ENCODE results near the gene ARMC5.
"Not testable (repeated sequence)": the region's sequence is repeated elsewhere in the genome, so short reads cannot be mapped to it uniquely, and the experiment has no call there.

Gene ARMC5

GRCh38 chr16:31436221-31437045 lies 22.9 kb upstream of the ARMC5 start:
- DNase-seq: no peak

DNA sequence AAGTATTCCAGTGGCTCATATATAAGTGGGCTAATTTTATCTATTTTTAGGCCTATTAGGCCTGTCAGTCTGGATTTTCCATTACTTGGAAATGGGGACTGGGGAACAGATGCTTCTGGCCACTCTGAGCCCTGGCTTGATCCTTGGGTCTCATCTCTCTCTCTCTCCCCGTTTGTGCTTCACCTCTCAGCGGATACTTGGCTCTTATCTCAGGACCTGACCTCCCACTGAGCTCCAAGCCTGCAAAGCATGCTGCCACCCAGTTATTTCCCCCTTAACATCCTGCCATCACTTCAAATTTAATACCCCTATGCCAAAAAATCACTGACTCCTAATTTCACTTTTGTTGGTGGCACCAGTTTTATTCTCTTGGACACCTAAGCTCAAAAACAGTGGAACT lies 20.9 kb upstream of the ARMC5 start:
- no peak for DNase-seq

- not testable (repeated sequence) for DNase-seq
These were observed 20.3 kb upstream of the ARMC5 start for GRCh38 chr16:31439023-31439422.

DNA sequence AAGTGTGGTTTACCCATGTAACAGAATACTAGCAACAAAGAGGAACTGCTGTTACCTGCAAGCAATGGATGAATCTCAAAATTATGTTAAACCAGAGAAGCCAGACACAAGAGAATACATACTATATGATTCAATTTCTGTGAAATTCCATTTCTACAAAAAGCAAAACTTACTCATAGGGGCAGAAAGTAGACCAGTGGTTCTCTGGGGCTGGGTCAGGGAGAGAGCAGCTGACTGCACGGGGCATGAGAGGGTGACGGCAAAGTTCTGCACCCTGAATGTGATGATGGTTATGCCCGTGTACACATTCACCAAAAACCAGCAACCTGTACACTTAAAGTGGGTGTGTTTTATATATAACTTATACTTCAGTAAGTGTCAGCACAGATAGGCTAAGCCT lies 19.8 kb upstream of the ARMC5 start:
- DNase-seq: no peak

GRCh38 chr16:31440516-31441184 lies 18.7 kb upstream of the ARMC5 start:
- DNase-seq: no peak

DNA sequence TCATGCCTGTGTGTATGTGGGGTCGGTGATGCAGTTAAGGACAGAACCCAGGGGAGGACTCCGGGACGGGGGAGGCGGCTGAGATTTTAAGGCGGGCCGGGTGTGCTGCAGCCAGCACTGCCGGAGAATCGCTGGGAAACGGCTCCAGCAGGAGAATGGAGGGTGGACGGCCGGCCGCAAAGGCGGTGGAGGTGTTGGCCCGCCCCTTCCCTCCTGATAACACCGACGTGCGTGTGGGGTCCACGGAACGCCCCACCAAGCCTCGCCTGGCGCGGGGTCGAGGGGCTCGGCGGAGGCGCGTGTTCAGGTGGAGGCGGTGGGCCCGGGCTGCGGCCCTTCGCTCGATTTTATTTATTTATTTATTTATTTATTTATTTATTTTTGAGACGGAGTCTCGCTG lies 17.3 kb upstream of the ARMC5 start:
- DNase-seq: no peak

DNA sequence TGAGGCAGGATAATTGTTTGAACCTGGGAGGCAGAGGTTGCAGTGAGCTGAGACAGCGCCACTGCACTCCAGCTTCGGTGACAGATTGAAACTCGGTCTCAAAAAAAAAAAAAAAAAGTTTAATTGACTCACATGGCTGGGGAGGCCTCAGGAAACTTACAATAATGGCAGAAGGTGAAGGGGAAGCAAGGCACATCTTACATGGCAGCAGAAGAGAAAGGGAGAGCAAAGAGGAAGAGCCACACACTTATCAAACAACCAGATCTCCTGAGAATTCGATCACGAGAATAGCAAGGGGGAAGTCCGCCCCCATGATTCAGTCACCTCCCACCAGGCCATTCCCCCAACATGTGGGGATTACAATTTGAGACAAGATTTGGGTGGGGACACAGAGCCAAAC lies 13.4 kb upstream of the ARMC5 start:
- not testable (repeated sequence) for DNase-seq

- DNase-seq: no peak
These were observed 8.1 kb upstream of the ARMC5 start for GRCh38 chr16:31451201-31451600.

DNA sequence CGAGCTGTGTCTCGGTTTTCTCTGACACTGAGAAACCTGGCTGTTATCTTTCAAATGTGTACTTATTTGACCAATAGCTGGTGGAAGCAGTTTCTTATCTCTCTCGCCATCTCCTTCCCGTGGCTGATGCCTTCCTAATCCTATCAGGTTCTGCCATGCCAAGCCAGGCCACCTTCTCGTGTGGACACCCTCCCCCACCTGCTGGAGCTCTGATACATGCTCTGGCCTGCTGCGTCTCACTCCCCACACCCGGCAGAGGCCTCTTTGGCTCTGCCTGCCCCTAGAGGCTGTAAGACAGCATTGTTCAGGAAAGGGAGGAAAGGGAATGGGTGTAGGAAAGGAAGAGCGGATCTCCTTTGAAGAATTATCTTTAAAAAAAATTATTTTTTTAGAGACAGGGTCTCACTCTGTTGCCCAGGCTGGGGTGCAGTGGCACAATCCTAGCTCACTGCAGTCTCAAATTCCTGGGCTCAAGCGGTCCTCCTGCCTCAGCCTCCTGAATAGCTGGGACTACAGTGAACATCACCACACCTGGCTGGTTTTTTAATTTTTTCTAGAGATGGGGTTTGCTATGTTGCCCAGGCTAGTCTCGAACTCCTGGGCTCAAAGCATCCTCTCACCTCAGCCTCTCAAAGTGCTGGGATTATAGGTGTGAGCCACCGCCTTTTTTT lies 7.5 kb upstream of the ARMC5 start:
- peak; percentile 37 to 82 for DNase-seq

DNA sequence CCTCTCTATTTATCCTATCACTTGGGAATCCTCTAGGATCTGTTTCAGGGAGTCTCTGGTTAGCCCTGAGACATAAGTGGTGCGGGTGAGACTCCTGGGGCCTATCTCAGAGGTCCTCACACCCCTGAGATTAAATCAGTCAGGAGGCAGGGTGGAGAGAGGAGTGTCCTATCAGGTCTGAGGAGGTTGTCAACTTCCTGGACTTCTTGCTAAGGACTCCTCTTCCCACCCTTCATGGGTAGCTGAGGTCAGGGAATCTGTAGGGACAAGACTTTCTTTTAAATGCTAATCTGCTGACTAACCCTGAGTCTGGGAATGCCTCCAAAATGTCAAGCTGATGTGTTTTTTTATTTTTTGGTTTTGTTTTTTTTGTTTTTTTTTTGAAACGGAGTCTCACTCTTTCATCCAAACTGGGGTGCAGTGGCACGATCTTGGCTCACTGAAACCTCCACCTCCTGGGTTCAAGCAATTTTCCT lies 6.6 kb upstream of the ARMC5 start:
- DNase-seq: no peak

DNA sequence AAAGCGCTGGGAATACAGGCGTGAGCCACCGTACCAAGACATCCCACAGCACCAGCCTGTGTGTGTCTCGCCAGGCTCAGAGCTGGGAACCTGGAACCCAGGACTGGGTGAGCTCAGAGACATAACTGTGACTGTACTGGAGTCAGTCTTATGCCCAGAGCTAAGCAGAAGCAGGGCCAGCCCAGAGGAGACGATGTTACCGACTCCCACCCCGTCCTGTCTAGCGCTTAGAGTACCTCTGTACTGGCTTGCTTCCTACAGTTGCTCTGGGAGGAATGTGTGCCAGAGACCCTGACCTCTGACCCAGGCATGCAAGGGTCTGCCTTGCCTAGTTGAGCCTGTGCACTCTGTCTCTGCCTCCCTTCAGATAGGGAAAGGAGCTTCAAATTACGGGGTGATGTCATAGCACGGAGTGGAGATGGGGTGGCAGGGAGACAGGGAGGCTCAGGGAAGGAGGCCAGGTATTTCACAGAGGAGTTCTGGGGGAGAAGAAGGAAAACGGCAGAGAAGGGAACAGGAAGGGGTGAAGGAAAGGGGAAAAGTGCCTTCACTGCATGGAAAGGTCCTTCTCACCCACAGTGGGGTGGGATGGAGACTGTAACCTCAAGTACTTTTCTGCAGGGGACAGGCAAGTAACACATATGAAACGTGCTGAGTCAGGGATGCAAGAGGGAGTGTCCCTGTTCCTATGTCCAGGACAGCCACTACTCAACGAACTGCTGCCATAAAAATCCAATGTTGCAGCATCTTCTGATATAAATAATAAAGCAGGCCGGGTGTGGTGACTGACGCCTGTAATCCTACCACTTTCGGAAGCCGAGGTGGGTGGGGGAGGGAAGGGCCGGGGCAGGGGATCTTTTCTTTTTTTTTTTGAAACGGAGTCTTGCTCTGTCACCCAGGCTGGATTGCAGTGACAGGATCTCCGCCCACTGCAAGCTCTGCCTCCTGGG lies 5.8 kb upstream of the ARMC5 start:
- DNase-seq: no peak

- DNase-seq: peak in 1 of 2 experiments; percentile 23
These were observed 3.5 kb upstream of the ARMC5 start for GRCh38 chr16:31455601-31456314.

DNA sequence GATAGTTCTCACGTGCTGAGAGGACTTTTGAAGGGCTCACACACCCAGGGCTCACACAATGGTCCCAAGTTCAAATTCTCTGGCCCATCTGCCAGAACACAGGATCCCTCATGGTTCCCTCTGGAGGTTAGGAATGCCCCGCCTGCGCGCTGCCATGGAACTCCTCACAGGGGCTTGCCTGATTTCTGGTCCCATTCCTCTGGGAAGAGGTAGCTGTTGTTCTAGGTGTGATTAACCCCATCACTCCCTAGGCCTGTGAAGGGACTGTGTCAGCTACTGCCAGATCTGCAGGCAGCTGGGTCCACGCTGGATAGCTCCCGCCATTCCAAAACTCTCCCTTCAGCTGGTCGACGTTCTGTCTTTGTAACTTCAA lies 2.3 kb upstream of the ARMC5 start:
- no peak for DNase-seq

DNA sequence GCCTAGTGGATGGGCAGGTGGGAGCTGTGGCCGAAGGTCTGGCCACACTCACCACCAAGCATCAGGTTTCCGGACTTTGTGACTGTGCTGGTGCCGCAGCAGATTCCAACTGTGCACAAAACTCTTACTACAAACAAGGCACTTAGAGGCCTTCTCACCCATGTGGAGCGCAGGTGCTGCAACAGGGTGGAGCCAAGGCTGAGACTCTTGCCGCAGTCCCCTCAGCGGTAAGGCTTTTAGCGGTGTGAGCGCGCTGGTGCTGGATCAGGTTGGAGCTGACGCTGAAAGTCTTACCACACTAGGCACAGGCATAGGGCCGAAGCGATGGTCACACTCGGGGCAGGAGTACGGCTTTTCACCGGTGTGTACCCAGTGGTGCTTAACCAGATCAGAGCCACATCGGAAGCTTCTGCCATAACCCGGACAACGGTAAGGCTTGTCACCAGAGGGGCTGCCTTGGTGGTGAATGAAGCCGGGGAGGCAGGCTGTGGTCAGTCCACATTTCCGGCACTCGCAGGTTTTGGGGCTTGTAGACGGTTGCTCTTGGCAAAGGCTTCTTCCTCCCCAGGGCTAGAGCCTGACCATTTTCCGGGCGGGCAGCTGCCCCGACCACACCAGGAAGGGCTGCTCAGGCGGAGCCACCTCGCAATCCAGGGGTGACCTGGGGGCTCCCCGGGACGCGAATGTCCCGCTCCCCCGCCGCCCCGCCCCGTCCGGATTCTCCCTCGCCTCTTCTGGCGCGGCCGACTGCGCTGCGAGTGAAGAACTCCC lies 1.0 kb upstream of the ARMC5 start:
- DNase-seq: peak; percentile 27 to 57

GRCh38 chr16:31459687-31460581 lies 633 bp downstream of the ARMC5 start:
- peak; percentile 99 for DNase-seq

GRCh38 chr16:31460582-31461002 lies 1.3 kb downstream of the ARMC5 start:
- peak in 1 of 2 experiments; percentile 30 for DNase-seq

GRCh38 chr16:31461201-31461920 lies 2.1 kb downstream of the ARMC5 start:
- DNase-seq: no peak

- no peak for DNase-seq
These were observed 2.9 kb downstream of the ARMC5 start for GRCh38 chr16:31461921-31462804.

All from NCI-H524 (cell line).